GM03348 (cell line): ENCODE data around the gene ADM5.
A peak's percentile ranks its signal among the peaks of the same experiment; 100 is the strongest.
"Not testable (repeated sequence)": the region's sequence is repeated elsewhere in the genome, so short reads cannot be mapped to it uniquely, and the experiment has no call there.

Experiments used
- DNase-seq: peaks from one replicate; pipeline ENCODE4 v3.0.0; 2012; ENCODE audit warnings: low spot score

ADM5 gene

DNA sequence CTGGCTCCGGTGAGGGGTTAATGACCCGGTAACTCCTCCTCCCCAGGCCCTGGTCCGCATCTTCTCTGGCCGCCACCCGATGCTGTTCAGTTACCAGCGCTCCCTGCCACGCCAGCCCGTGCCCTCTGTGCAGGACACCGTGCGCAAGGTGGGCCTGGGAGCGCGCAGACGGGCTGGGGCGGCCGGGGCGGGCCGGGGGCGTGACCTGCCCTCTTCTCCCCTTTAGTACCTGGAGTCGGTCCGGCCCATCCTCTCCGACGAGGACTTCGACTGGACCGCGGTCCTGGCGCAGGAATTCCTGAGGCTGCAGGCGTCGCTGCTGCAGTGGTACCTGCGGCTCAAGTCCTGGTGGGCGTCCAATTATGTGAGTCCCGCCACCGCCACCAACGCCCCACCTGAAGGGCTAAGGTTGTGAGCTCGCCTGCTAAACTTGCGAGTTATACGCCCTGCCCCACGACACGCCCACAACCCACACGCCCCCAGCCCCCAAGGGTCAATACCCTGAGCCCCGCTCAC, 11.9 kb downstream of the ADM5 start:
- DNase-seq: no peak

DNA sequence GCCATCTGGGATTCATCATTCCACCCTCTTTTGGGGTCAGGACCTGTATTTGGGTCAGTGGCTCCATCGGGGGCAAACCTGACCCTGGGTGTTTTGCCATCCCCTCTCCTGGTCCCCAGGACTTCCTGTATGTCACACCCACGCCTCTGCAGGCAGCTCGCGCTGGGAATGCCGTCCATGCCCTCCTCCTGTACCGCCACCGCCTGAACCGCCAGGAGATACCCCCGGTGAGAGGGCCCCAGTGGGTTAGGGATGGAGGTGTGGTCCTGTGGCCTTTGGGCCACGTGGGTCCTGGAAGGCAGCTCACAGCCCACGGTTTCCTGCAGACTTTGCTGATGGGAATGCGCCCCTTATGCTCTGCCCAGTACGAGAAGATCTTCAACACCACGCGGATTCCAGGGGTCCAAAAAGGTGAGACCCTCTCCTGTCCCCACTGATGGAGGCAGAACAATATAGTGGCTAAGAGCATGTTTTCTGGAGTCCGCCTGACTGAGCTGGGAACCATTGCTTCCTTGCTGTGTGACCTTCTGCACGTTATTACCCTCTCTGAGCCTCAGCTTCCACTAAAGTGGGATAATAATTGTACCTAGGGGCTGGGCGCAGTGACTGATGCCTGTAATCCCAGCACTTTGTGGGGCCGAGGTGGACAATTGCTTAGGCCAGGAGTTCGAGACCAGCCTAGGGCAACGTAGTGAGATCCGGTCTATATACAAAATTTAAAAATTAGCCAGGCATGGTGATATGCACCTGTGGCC, 15.7 kb downstream of the ADM5 start:
- no peak for DNase-seq

DNA sequence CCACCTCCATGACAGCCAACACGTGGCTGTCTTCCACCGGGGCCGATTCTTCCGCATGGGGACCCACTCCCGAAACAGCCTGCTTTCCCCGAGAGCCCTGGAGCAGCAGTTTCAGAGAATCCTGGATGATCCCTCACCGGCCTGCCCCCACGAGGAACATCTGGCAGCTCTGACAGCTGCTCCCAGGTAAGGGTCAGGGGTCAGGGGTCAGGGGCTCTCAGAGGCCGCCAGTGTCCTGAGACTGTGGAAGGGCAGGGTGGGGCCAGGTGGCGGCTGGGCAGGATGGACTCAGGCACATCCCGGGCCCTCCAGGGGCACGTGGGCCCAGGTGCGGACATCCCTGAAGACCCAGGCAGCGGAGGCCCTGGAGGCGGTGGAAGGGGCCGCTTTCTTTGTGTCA, 16.5 kb downstream of the ADM5 start:
- no peak for DNase-seq

DNA sequence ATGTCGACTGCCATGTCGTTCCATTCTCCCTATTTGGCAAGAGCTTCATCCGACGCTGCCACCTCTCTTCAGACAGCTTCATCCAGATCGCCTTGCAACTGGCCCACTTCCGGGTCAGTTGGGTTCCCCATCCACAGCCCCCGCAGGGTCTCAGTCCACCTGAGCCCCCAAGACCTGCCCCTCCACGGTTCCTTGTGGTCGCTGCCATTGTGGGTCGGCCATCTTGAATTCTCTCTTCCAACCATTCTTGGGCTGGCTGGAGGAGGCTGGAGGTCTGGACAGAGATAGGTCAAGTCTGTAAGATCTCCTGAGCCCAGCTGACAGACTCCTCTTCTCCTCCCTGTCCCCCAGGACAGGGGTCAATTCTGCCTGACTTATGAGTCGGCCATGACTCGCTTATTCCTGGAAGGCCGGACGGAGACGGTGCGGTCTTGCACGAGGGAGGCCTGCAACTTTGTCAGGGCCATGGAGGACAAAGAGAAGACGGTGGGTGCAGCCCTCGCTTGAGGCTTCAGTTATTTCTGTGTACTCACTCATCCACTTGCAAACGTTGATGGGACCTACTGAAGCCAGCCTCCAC, 21.1 kb downstream of the ADM5 start:
- no peak for DNase-seq

DNA sequence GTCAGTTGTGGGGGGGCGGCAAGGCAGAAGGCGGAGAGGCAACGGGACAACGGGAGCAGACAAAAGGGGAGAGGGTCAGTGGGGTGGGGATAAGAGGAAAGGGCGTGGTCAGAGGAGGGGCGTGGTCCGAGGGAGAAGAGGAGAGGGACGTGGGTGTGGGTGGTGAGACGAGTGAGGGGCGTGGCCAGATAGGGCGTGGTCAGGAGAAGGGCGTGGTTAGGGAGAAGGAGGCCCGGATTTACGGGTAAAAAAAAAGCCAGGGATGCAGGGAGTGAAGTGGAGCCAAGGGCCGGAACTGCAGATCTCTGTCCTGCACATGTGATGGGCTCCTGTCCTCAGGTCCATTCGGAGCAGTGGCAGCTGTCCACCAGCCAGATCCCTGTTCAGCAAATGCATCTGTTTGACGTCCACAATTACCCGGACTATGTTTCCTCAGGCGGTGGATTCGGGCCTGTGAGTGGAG, 23.0 kb downstream of the ADM5 start:
- DNase-seq: no peak

DNA sequence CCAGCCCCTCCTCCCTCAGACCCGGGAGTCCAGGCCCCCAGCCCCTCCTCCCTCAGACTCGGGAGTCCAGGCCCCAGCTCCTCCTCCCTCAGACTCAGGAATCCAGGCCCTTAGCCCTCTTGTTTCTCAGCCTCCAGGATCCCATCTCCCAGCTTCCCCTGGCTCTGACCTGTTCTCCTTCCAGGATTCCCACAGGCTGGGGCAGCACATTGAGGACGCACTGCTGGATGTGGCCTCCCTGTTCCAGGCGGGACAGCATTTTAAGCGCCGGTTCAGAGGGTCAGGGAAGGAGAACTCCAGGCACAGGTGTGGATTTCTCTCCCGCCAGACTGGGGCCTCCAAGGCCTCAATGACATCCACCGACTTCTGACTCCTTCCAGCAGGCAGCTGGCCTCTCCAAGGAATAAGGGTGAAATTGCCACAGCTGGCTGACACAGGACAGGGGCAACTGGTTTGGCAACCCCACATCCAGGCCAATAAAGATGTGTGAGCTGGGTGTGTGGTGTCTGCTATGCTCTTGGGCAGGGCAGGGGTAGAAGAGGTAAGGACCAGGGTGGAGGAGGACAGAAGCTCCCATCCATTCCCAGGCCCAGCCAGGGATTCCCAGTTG, 23.9 kb downstream of the ADM5 start:
- DNase-seq: no peak

DNA sequence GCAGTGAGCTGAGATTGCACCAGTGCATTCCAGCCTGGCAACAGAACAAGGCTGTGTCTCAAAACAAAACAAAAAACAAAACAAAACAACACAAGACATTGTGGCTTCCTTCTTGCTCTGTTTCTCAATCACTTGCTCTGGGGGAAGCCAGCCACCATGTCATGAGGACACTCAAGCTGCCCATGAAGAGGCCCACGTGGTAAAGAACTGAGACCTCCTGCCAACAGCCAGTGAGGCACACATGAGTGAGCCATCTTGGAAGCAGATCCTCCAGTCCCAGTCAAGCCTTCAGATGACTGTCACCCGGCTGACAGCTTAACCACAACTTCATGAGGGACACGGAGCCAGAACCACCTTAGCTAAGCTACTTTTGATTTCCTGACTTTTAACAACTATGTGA, 26.8 kb downstream of the ADM5 start:
- DNase-seq: no peak

DNA sequence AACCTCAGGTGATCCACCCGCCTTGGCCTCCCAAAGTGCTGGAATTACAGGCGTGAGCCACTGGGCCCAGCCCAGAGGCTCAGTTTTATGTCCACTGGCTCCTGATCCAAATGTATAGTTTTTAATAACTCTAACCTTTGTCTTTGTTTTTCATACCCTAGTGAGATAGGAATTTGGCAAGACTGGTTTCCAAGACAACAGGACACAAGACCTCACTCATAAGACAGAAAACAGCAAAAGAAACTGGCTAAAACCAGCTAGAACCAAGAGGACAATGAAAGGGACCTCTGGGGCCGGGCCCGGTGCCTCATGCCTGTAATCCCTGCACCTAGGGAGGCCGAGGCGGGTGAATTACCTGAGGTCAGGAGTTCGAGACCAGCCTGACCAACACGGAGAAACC, 29.1 kb downstream of the ADM5 start:
- DNase-seq: no peak

DNA sequence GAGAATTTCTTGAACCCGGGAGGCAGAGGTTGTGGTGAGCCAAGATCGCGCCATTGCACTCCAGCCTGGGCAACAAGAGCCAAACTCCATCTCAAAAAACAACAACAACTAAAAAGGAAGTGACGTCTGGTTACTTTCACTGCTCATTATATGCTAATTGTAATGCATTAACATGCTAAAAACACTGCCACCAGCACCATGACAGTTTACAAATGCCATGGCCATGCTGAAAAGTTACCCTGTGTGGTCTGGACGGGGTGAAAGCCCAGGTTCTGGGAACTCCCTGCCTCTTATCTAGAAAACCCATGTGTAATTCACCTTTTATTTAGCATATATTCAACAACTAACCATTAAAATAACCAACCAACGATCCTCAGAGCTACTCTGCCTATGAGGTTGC, 29.6 kb downstream of the ADM5 start:
- DNase-seq: no peak

DNA sequence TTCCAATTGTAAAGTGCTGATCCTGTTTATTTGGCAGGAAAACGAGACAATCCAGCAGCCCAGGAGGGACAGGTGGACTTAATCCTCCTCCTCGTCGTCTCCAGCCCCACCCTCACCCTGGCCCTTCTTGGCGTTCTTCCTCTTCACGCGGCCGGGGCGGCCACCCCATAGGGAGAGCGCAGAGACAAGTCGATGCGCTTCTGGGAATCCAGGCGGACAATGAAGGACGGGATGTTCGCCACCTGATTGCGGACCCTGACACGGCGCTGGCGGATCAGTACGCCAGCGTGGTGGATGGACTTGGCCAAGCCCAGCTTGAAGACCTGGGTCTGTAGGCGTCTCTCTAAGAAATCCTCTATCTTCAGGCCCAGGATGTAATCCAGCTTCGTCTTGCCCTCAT, 30.0 kb downstream of the ADM5 start:
- DNase-seq: not testable (repeated sequence)

DNA sequence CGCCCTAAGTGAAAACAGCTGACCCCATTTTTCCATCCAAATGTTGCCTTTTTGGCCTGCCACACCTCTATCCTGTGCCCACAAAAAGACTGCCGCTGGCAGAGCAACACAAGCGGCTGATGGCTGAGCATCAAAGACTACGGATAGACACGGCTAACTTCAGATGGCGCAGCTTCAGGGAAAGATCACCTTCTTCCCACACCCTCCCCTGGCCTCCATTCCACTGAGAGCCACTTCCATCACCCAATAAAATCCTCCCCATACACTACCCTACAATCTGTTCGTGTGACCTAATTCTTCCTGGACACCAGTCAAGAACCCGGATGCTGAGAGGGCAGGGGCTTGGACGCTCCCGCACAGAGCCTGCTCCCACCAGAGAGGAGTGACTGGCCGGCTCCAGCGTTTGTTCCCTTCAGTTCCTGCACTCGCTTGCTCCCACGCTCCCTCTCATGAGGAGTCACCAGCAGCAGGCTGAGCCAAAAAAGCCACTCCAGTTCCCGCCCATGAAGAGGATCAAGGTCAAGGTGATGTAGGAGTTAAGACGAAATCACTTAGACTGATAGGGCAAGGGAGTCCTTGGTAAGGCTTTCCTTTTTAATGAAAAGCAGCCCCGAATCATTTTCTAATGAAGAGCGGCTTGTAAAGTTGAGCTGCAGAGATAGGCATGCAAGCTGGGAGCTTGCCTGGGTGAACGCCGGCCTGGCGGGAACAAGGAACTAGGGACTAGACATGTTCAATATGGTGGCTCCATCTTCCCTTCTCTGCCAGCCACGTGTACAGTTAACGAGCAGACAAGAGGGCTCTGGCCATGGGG, 38.0 kb downstream of the ADM5 start:
- peak; percentile 40 for DNase-seq

DNA sequence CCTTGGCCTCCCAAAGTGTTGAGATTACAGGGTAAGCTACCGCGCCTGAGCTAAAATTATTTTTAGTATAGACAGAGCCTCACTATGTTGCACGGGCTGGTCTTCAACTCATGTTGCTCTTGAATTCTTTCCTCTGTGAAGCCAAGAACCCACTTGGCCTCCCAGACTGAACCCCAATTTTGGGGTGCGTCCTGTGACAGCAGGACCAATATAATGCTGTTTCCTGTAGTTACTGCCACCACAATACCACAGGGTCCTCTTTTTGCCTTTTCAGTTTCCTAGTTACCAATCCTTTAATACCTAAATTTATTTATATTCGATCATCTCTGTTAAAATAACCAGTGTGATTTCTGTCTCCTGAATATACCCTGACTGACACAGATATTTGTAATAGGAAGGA, 40.8 kb downstream of the ADM5 start:
- no peak for DNase-seq

DNA sequence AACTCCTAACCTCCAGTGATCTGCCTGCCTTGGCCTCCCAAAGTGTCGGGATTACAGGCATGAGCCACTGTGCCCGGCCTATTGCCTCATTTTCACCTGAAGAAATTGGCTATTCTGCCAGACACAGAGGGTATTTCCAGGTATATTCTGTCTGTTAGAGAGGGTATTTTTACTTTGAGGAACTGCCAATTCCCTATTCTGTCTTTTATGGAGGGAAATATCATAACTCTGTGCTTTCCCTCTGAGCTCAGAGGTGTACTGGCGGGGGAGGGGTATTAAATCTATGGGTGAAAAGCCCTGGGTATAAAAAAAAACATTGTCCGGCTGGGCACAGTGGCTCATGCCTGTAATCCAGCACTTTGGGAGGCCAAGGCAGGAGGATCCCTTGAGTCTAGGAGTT, 48.9 kb downstream of the ADM5 start:
- DNase-seq: no peak

DNA sequence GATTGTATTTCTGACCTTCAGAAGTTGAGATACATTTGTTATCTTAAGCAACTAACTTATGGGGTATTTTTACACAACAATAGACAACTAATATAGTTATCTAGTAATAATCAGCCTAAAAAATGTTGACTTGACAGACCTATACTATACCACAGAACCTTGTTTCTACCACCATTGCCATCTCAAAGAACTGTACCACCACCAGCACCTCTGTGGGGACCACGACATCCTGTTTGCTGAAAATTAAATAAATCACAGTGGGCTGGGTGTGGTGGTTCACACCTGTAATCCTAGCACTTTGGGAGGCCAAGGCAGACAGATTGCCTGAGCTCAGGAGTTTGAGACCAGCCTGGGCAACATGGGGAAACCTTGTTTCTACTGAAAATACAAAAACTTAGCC, 49.7 kb downstream of the ADM5 start:
- DNase-seq: no peak

DNA sequence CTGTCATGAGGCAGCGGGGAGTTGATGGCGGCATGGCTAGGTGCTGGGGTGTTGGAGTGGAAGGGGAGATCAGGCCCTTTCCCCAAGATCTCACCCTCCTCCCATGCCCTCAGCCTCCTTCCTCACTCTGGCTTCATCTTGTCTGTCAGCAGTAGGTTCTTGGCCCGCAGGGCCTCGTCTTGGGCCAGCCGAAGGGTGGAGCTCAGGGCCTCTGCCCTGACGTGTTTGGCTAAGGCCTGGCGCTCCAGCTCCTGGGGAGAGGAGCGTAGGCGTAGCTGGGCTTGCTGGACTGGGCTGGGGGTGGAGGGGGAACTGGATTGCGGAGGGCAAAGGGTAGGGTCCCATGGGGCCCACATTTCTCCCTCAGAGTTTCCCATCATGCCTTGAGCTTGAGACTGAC, 50.5 kb downstream of the ADM5 start:
- DNase-seq: no peak
